ENCODE measurements around the gene AACS. TPM values are rescaled to one million over a fixed set of nuclear protein-coding genes. Genes with fewer than 3 reads are reported as not detected.
"Not testable (repeated sequence)": the region's sequence is repeated elsewhere in the genome, so short reads cannot be mapped to it uniquely, and the experiment has no call there.

The AACS gene
- total RNA-seq, 2 donors from 2014 or later = 15.0 to 22.4 TPM

GRCh38 chr12:125055591-125055990 lies 9.6 kb upstream of the AACS start:
- ATAC-seq (no peak), DNase-seq (no peak)
- Histone ChIP-seq H3K4me3 (no peak overlapping the region), H3K27ac (no peak overlapping the region), H3K36me3 (replicated peaks in 1 of 2; ENCODE audit: insufficient read depth in 1 of 2, low read depth in 2 of 2) (no peaks in the 10 kb centered on the region), H3K4me1 (no peaks in the 10 kb centered on the region), H3K9me3 (no peaks in the 10 kb centered on the region), H3K27me3 (no peaks in the 10 kb centered on the region)
- 91% methylated on average over 9 of the region's 9 CpGs for WGBS, 2 donors
- TF ChIP-seq CTCF (IDR thresholded peaks at IDR 0.05) = no peak
- TF ChIP-seq POLR2A (IDR thresholded peaks at IDR 0.05) = no peak
- intact Hi-C loops (cut with DNase I) = no loop called here

GRCh38 chr12:125056306-125056705 lies 8.9 kb upstream of the AACS start:
- DNase-seq = no peak
- Histone ChIP-seq H3K4me1 (no peaks in the 10 kb centered on the region), H3K27me3 (no peaks in the 10 kb centered on the region), H3K27ac (no peak overlapping the region), H3K4me3 (no peak overlapping the region), H3K9me3 (no peaks in the 10 kb centered on the region), H3K36me3 (replicated peaks in 1 of 2; ENCODE audit: insufficient read depth in 1 of 2, low read depth in 2 of 2) (no peaks in the 10 kb centered on the region)
- WGBS, 2 donors = 81 to 83% methylated on average over 12 to 14 of the region's 14 CpGs
- ATAC-seq = no peak
- TF ChIP-seq CTCF (IDR thresholded peaks at IDR 0.05) (no peak), POLR2A (IDR thresholded peaks at IDR 0.05) (no peak)
- intact Hi-C loops (cut with DNase I) = no loop called here

DNA sequence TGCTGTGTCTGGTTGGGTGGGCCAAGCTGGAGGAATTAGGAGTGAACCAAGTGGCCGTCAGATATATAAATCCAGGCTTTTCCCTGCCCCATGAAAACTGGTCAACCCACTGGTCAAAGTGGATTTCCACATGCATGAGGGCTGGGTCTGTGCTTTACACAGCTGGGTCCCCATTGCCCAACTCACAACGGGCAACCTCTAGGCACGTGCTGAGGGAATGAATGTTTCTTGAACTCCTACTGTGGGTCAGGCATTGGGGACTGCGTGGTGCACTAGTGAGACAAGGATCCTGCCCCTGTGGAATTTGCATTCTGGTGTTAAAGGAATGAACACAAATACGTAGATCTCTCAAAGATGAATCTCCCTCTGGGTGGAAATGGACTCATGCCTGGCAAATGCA lies 7.5 kb upstream of the AACS start:
- H3K27me3 ChIP-seq = no peaks in the 10 kb centered on the region
- H3K9me3 ChIP-seq = no peaks in the 10 kb centered on the region
- 75 to 76% methylated on average over 5 of the region's 5 CpGs for whole genome bisulfite sequencing, 2 donors
- intact Hi-C loops (cut with DNase I) = no loop called here
- ATAC-seq (no peak), DNase-seq (no peak)
- H3K36me3 ChIP-seq (replicated peaks in 1 of 2; ENCODE audit: insufficient read depth in 1 of 2, low read depth in 2 of 2) = no peaks in the 10 kb centered on the region
- no peak overlapping the region for H3K4me3 ChIP-seq
- no peaks in the 10 kb centered on the region for H3K4me1 ChIP-seq
- TF ChIP-seq POLR2A (IDR thresholded peaks at IDR 0.05) (no peak), CTCF (IDR thresholded peaks at IDR 0.05) (no peak)
- H3K27ac ChIP-seq = no peak overlapping the region

DNA sequence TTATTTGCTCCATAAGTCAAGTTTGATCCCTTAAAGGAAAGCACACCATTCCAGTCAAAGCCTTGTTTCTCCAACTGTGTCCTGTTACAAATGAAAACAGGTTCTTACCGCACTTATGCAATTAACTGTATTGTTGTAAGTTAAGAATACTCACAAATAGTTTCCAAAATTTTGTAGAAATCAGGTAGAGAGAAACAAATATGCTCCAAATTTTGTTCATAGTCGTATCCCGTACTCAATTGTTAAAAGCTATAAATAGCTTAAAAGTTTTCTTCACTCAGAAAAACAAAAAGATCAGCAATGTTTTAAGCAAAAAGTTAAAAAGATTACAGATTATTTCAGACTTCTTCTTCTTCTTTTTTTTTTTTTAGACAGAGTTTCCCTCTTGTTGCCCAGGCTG lies 4.0 kb upstream of the AACS start:
- Histone ChIP-seq H3K36me3 (replicated peaks in 1 of 2; ENCODE audit: insufficient read depth in 1 of 2, low read depth in 2 of 2) (no peaks in the 10 kb centered on the region), H3K27ac (no peak overlapping the region), H3K4me3 (no peak overlapping the region), H3K27me3 (no peaks in the 10 kb centered on the region), H3K9me3 (no peaks in the 10 kb centered on the region), H3K4me1 (peaks cover 13% of the 10 kb centered on the region)
- intact Hi-C loops (cut with DNase I) = no loop called here
- ATAC-seq = no peak
- TF ChIP-seq CTCF (IDR thresholded peaks at IDR 0.05) = no peak
- TF ChIP-seq POLR2A (IDR thresholded peaks at IDR 0.05) = no peak
- DNase-seq = no peak
- 93% methylated on average over 3 of the region's 3 CpGs for WGBS, 2 donors

- 88 to 93% methylated on average over 4 of the region's 4 CpGs for WGBS, 2 donors
- H3K36me3 ChIP-seq (replicated peaks in 1 of 2; ENCODE audit: insufficient read depth in 1 of 2, low read depth in 2 of 2); H3K27ac ChIP-seq; intact Hi-C loops (cut with DNase I); ATAC-seq; H3K27me3 ChIP-seq; H3K4me3 ChIP-seq; DNase-seq; H3K9me3 ChIP-seq: not testable (repeated sequence)
- peaks cover 23% of the 10 kb centered on the region for H3K4me1 ChIP-seq
These were observed 1.7 kb upstream of the AACS start for GRCh38 chr12:125063522-125063921.

Data from body of pancreas (tissue), 4 donors.